ENCODE data around the gene RHOXF2B. TPM values are rescaled to one million over a fixed set of nuclear protein-coding genes. Genes with fewer than 3 reads are reported as not detected.

RHOXF2B gene
- total RNA-seq, 2 experiments from 2014 or later: not detected

GRCh38 chrX:120022763-120023162 is 54.7 kb downstream of the RHOXF2B start:
- CTCF ChIA-PET: no interaction called here
- POLR2A ChIA-PET: no interaction called here

Other genes starting within 250 kb of the RHOXF2B start
- gene UPF3B, start 224.7 kb downstream of the RHOXF2B start, total RNA-seq: 10 to 100 TPM; 19.9 to 20.0 TPM
- gene RNF113A, start 206.0 kb downstream of the RHOXF2B start, total RNA-seq: 10 to 100 TPM; 25.3 to 26.5 TPM
- 100 to 1,000 TPM in 1 of 2 experiments, 10 to 100 TPM in 1; 98.2 to 104 TPM for gene NDUFA1, start 205.9 kb downstream of the RHOXF2B start, total RNA-seq
- not detected for gene AKAP14, start 181.8 kb downstream of the RHOXF2B start, total RNA-seq
- gene NKAP, start 133.9 kb downstream of the RHOXF2B start, total RNA-seq: 10 to 100 TPM in 1 of 2 experiments, 1 to 10 TPM in 1; 9.3 to 11.5 TPM
- not detected for gene RHOXF1, start 38.2 kb upstream of the RHOXF2B start, total RNA-seq
- gene RHOXF2, start 80.9 kb upstream of the RHOXF2B start, total RNA-seq: not detected
- 10 to 100 TPM; 15.8 to 16.8 TPM for gene ZBTB33, start 173.1 kb upstream of the RHOXF2B start, total RNA-seq
- not detected for gene TMEM255A, start 233.8 kb upstream of the RHOXF2B start, total RNA-seq

Data from activated CD8-positive, alpha-beta memory T cell treated with anti-CD3 and anti-CD28 coated beads for 36 hours (primary cell).